HL-60/S4 (cell line): Measurements from ENCODE around the gene CFAP161.
"Not testable (repeated sequence)": the region's sequence is repeated elsewhere in the genome, so short reads cannot be mapped to it uniquely, and the experiment has no call there.

ENCODE experiments used
- in situ Hi-C: fragments of 300-500 bp; cut with MboI; formaldehyde crosslinking; loops from 2 replicates; pipeline ENCODE4 v1.14.3; 2022; ENCODE audit warnings: low sequenced_read_pairs

CFAP161 gene

GRCh38 chr15:81106560-81106959 lies 27.5 kb upstream of the CFAP161 start:
- in situ Hi-C loops = loop anchor here (10.0 kb wide), 2 partner anchors 112 to 158 kb away; no protein-coding TSS in a partner anchor

- in situ Hi-C loops = loop anchor here (10.0 kb wide), 2 partner anchors 113 to 157 kb away; no protein-coding TSS in a partner anchor
Observed at GRCh38 chr15:81107889-81108288, 26.2 kb upstream of the CFAP161 start.

DNA sequence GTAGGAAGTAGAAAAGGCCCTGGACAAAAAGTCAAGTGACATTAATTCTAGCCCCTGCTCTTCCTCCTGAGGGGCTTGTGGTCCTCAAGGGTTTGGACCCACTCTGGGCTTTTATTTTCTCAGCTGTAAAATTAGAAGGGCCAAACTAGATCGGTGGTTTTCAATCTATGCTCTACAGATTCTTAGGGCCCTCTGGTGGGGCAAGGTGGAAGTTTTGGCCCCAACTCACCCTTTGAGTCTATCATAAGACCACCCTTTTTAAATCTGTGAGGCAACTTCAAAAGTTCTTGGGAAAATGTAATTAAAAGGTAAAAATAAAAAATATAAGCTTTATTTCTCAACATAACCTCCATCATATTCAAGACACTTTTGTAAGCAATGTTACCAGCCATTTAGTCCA lies 25.6 kb upstream of the CFAP161 start:
- in situ Hi-C loops = loop anchor here (10.0 kb wide), 2 partner anchors 114 to 156 kb away; no protein-coding TSS in a partner anchor

GRCh38 chr15:81111018-81111417 lies 23.1 kb upstream of the CFAP161 start:
- in situ Hi-C loops = no loop called here

DNA sequence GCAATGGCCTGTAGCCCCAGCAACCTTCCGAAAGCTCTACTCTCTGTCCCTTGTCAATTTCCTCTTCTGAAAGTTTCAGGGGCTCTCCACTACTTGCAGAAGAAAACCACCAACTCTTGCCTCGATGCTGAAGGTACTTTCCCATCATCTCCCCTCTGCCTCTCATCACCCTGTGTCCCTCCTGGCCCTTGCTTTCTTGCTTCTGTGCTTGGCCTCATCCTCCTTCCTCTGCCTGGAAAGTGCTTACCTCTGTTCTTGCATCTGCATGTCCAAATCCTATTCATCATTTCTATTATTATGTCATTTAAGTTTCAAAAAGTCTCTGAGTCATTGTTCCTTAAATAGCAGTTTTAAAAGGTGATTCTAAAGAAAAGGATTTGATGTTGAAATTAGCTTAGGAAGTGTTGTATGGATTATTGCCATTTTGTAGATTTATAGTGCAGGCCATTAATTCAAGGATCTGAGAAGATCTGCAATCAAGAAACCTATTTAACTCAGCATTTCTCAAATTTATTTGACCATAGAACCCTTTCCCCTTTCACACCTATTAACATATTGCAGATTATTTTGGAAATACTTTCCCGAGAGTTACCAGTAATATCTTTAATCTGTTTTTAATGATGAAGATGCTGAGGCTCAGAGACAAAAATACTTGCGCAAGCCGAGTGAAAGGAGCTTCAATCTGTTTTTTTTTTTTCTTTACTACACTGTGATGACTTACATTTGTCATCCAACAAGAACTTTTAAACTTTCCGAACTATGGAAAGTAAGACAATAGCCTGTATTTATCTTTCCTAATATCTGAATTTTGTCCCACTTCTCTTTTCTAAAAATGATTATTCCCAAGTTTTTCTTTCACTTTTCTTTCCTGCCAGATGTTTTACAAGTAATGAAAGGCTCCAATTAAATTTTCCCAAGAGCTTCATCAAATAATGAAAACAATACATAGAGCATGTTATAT lies 22.3 kb upstream of the CFAP161 start:
- in situ Hi-C loops = no loop called here

DNA sequence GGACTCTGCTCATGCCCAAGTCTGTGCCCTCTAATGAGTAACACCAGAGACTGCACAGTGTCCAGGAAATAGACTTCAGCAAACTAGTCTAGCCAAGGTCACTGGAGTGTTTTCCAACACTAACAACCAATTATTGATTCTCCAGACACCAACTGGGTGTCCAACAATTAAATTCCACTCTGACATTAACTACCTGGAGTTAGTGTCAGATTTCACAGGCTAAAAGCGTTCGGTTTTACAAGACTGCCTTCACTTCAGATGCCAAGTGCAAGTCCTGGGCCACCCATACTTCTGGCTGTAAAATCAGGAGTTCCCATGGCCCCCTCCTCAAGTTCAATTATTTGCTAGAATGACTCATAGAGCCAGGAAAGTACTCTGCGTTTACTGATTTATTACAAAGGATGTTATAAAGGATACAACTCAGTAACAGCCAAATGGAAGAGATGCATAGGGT lies 20.8 kb upstream of the CFAP161 start:
- in situ Hi-C loops = no loop called here

DNA sequence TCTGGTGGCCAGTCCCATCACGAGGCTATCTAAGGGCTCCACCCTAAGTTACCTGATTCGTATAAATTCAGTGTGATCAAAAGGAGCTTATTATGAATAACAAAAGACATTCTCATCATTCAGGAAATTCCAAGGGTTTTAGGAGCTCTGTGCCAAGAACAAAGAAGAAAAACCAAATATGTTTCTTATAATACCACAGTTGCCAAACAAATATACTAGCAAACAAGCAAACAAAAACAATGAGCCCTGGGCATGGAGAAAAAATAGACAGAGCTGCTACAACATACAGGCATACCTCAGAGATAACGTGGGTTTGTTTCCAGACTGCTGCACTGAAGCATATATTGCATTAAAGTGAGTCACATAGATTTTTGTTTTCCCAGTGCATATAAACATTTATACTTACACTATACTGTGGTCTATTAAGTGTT lies 20.2 kb upstream of the CFAP161 start:
- in situ Hi-C loops = no loop called here

DNA sequence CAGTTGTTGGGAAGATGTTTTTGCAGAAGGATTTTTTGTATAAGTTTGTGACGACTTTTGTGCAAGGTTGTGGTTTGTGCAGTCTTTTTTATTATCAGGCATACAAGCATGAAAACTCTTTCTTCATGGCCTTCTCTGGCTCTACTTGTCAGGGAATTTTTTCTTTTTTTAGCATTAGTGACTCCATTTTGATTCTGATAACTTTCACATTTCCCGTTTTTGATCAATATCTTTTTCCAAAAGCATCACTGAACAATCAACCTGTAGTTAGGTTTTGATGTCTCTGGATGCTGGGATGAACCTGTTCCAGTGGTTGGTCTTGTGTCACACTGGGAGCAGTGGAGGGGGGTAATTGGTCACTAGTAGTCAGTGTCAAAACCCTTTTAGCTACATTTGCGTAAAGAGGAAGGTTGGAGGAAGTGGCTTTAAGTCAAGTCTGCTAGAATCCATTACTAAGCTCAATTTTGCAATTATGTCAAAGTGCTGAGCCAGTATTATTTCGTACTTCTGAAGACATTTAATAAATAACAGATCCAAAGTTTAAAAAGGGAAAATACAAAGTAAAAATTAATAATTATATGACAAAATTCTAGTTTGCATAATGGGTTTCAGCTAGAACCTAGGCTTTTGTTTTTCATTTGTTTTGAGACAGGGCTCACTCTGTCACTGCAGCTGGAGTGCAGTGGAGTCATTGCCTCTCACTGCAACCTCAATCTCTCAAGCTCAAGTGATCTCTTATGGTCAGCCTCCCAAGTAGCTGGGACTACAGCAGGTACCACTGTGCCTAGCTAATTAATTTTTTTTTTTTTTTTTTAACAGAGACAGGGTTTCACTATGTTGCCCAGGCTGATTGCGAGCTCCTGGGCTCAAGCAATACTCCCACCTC lies 18.8 kb upstream of the CFAP161 start:
- in situ Hi-C loops = no loop called here

- in situ Hi-C loops = no loop called here
Observed at GRCh38 chr15:81117136-81117535, 16.9 kb upstream of the CFAP161 start.

DNA sequence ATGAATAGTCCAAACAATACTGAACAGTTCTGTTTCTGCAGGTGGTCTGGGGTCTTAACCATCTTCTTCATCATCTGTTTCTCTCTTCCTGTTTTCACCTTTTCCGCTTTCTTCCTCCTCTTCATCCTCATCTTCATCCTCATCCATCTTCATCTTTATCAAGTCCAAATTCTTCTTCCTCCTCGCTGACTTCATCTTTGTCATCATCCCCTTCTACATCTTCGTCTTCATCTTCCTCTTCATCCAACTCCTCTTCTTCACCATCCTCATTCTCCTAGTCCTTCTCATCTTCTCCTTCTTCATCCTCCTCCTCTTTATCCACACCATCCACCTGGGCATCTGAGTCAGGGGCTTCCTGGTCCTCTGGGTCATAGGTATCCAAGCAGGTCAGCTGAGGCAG lies 16.5 kb upstream of the CFAP161 start:
- in situ Hi-C loops = no loop called here

GRCh38 chr15:81118361-81118760 lies 15.7 kb upstream of the CFAP161 start:
- in situ Hi-C loops = no loop called here

DNA sequence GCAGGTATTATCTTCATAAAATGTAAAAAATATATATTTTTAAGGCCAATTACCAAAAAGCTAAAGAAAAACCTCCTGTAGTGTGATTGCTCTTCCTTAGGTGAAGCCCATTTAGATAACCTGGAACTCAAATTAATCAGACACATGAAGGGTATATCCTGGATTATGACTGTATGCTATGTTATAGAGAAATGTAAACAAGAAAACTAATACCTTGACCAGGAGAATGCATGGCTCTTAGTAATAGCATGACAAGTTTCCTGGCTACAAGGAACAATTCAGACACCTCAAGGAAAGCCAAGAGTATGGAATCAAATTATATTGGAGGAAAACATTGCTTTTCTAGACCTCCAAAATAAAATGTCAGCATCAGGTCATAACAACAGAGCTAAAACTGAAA lies 14.0 kb upstream of the CFAP161 start:
- in situ Hi-C loops = no loop called here

- in situ Hi-C loops = no loop called here
Observed at GRCh38 chr15:81126892-81127291, 7.2 kb upstream of the CFAP161 start.

GRCh38 chr15:81141478-81141877 lies 7.4 kb downstream of the CFAP161 start:
- in situ Hi-C loops = not testable (repeated sequence)

GRCh38 chr15:81146006-81146405 lies 11.9 kb downstream of the CFAP161 start:
- in situ Hi-C loops = no loop called here

DNA sequence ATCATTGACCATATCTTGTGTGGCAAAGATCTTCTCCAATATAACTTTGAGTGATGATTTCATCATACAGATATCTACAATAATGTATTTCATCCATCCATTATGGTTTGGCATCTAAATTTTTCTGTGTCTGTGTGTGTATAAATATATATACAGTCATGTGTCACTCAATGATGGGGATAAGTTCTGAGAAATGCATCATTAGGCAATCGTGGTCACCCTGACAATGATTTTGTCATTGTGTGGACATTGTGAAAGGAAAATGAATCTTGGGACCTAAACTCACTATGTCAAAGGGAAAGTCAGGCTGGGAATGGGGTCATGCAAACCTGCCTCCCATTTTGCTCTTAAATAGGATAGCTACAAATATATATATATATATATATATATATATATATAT lies 12.4 kb downstream of the CFAP161 start:
- in situ Hi-C loops = no loop called here

GRCh38 chr15:81151389-81151788 lies 17.3 kb downstream of the CFAP161 start:
- in situ Hi-C loops = no loop called here

DNA sequence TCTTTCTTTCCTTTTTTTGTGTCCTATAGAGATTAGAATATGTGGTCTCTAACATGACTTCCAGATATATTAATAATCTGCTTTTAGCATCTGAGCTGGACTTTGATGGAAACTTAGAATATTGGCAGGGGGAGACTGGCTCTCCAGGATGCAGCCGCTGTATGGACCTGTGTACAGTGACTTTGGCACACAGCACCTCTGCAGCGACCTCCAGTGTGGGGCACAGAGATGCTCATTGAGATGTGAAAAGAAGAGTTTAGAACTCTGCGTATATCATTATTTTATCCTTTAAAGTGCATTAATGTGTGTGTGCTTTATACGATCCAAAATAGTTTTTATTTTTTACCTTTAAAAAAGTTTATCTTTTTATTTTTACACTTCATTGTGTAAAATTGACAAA lies 18.3 kb downstream of the CFAP161 start:
- in situ Hi-C loops = no loop called here

GRCh38 chr15:81152799-81153198 lies 18.7 kb downstream of the CFAP161 start:
- in situ Hi-C loops = no loop called here

DNA sequence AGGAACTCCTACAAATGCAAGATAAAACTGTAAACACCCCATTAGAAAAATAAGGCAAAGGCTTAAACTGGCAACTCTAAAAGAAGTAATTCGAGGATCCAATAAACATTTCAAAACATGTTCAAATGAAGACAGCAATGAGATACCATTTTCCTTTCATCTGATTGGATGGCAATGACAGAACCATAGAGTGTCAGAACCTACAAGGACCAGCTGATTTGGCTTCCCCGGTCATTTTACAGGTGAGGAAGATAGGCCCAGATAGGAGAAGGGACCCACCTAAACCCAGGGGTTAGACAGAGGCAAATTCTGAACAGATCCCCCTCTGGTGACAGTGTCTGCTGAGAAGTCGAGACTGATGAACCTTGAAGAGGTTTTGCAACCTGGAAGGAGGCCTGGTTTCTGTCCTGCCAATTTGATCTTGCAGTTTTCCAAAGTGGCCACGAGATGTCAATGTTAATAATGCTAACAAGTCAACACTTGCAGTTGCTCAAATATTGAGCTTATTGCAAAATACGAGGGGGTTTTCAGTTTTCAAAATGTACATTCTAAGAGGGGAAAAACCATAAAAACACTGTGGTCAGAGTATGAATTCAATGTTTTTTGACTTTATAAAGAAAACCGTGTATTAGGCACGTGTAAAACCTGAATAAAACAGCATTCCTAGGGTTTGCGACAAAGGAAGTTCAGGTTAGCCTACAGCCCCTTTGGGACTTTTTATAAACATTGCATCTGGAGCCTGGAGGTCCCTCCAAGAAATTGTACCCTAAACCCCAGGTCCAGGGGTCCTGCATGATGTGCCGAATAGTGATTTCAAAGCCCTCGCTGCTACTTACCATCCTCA lies 21.5 kb downstream of the CFAP161 start:
- in situ Hi-C loops = no loop called here
